ENCODE results near the gene GALM.

DNA sequence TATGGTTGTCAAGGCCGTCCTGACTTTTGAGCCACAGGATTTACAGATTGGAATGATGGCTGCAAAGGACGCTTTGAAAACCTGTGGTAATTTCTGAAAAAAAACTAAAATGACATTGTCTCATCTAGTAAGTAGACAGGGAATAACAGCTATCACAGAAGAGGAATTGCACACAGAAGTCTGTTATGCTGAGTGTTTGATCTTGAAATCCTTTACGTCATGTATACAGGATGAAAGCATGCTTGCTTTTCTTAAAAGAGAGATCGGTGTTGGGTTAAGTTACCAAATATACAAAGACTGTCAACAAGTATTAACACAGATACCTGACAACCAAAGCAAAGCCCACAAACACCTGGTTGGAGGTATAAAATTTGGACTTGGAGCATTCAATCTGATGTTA is 97.8 kb downstream of the GALM start:
- TF ChIP-seq TBP (IDR thresholded peaks at IDR 0.05; ENCODE audit: low read depth, low read length) (no peak), TCF12 (IDR thresholded peaks at IDR 0.05; ENCODE audit: low read depth, low read length) (no peak), EZH2 (IDR thresholded peaks at IDR 0.05; ENCODE audit: low read depth, low read length, severe bottlenecking) (no peak), CHD2 (IDR thresholded peaks at IDR 0.05; ENCODE audit: low read length) (no peak), JUND (IDR thresholded peaks at IDR 0.05; ENCODE audit: low read length) (no peak), HDAC6 (IDR thresholded peaks at IDR 0.05; ENCODE audit: low read depth, low read length) (no peak), CHD1 (IDR thresholded peaks at IDR 0.05; ENCODE audit: low read depth, low read length) (no peak), ZNF274 (IDR thresholded peaks at IDR 0.05; ENCODE audit: borderline replicate concordance, extremely low read depth, low read length) (no peak), YY1 (IDR thresholded peaks at IDR 0.05; ENCODE audit: low read depth, low read length) (no peak)
- TF ChIP-seq, protein P1, sequence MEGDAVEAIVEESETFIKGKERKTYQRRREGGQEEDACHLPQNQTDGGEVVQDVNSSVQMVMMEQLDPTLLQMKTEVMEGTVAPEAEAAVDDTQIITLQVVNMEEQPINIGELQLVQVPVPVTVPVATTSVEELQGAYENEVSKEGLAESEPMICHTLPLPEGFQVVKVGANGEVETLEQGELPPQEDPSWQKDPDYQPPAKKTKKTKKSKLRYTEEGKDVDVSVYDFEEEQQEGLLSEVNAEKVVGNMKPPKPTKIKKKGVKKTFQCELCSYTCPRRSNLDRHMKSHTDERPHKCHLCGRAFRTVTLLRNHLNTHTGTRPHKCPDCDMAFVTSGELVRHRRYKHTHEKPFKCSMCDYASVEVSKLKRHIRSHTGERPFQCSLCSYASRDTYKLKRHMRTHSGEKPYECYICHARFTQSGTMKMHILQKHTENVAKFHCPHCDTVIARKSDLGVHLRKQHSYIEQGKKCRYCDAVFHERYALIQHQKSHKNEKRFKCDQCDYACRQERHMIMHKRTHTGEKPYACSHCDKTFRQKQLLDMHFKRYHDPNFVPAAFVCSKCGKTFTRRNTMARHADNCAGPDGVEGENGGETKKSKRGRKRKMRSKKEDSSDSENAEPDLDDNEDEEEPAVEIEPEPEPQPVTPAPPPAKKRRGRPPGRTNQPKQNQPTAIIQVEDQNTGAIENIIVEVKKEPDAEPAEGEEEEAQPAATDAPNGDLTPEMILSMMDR (IDR thresholded peaks at IDR 0.05; ENCODE audit: control extremely low read depth in 1 of 3, insufficient read depth in 1 of 3, low read depth in 1 of 3, low read length in 3 of 3), result no peak
- TF ChIP-seq, protein P2, sequence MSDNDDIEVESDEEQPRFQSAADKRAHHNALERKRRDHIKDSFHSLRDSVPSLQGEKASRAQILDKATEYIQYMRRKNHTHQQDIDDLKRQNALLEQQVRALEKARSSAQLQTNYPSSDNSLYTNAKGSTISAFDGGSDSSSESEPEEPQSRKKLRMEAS (IDR thresholded peaks at IDR 0.05), result no peak
- TF ChIP-seq, protein P3, sequence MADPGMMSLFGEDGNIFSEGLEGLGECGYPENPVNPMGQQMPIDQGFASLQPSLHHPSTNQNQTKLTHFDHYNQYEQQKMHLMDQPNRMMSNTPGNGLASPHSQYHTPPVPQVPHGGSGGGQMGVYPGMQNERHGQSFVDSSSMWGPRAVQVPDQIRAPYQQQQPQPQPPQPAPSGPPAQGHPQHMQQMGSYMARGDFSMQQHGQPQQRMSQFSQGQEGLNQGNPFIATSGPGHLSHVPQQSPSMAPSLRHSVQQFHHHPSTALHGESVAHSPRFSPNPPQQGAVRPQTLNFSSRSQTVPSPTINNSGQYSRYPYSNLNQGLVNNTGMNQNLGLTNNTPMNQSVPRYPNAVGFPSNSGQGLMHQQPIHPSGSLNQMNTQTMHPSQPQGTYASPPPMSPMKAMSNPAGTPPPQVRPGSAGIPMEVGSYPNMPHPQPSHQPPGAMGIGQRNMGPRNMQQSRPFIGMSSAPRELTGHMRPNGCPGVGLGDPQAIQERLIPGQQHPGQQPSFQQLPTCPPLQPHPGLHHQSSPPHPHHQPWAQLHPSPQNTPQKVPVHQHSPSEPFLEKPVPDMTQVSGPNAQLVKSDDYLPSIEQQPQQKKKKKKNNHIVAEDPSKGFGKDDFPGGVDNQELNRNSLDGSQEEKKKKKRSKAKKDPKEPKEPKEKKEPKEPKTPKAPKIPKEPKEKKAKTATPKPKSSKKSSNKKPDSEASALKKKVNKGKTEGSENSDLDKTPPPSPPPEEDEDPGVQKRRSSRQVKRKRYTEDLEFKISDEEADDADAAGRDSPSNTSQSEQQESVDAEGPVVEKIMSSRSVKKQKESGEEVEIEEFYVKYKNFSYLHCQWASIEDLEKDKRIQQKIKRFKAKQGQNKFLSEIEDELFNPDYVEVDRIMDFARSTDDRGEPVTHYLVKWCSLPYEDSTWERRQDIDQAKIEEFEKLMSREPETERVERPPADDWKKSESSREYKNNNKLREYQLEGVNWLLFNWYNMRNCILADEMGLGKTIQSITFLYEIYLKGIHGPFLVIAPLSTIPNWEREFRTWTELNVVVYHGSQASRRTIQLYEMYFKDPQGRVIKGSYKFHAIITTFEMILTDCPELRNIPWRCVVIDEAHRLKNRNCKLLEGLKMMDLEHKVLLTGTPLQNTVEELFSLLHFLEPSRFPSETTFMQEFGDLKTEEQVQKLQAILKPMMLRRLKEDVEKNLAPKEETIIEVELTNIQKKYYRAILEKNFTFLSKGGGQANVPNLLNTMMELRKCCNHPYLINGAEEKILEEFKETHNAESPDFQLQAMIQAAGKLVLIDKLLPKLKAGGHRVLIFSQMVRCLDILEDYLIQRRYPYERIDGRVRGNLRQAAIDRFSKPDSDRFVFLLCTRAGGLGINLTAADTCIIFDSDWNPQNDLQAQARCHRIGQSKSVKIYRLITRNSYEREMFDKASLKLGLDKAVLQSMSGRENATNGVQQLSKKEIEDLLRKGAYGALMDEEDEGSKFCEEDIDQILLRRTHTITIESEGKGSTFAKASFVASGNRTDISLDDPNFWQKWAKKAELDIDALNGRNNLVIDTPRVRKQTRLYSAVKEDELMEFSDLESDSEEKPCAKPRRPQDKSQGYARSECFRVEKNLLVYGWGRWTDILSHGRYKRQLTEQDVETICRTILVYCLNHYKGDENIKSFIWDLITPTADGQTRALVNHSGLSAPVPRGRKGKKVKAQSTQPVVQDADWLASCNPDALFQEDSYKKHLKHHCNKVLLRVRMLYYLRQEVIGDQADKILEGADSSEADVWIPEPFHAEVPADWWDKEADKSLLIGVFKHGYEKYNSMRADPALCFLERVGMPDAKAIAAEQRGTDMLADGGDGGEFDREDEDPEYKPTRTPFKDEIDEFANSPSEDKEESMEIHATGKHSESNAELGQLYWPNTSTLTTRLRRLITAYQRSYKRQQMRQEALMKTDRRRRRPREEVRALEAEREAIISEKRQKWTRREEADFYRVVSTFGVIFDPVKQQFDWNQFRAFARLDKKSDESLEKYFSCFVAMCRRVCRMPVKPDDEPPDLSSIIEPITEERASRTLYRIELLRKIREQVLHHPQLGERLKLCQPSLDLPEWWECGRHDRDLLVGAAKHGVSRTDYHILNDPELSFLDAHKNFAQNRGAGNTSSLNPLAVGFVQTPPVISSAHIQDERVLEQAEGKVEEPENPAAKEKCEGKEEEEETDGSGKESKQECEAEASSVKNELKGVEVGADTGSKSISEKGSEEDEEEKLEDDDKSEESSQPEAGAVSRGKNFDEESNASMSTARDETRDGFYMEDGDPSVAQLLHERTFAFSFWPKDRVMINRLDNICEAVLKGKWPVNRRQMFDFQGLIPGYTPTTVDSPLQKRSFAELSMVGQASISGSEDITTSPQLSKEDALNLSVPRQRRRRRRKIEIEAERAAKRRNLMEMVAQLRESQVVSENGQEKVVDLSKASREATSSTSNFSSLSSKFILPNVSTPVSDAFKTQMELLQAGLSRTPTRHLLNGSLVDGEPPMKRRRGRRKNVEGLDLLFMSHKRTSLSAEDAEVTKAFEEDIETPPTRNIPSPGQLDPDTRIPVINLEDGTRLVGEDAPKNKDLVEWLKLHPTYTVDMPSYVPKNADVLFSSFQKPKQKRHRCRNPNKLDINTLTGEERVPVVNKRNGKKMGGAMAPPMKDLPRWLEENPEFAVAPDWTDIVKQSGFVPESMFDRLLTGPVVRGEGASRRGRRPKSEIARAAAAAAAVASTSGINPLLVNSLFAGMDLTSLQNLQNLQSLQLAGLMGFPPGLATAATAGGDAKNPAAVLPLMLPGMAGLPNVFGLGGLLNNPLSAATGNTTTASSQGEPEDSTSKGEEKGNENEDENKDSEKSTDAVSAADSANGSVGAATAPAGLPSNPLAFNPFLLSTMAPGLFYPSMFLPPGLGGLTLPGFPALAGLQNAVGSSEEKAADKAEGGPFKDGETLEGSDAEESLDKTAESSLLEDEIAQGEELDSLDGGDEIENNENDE (IDR thresholded peaks at IDR 0.05; ENCODE audit: insufficient replicate concordance, low read length), result no peak
